HG02610 (cell line): ENCODE results near the gene SERPINA4.

Experiments
- ATAC-seq: cut with Tn5 transposase; IDR thresholded peaks from one replicate; pipeline ENCODE4 v1.9.1; 2021; ENCODE audit warnings: mild to moderate bottlenecking, moderate library complexity; ENCODE audit not compliant: unreplicated experiment

The SERPINA4 gene

GRCh38 chr14:94613720-94614644 is 52.7 kb downstream of the SERPINA4 start:
- ATAC-seq: no peak

GRCh38 chr14:94614802-94615201 is 53.6 kb downstream of the SERPINA4 start:
- no peak for ATAC-seq

GRCh38 chr14:94615254-94615653 is 54.0 kb downstream of the SERPINA4 start:
- ATAC-seq: no peak

- no peak for ATAC-seq
These were observed 54.8 kb downstream of the SERPINA4 start for GRCh38 chr14:94615823-94616570.

- ATAC-seq: no peak
These were observed 56.2 kb downstream of the SERPINA4 start for GRCh38 chr14:94617366-94617941.

- ATAC-seq: no peak
These were observed 57.0 kb downstream of the SERPINA4 start for GRCh38 chr14:94617988-94618822.

GRCh38 chr14:94619297-94619696 is 58.1 kb downstream of the SERPINA4 start:
- no peak for ATAC-seq
